H1 (cell line): ENCODE measurements around the gene MIOX. TPM values are rescaled to one million over a fixed set of nuclear protein-coding genes. Genes with fewer than 3 reads are reported as not detected.

Experiments used
- CTCF ChIA-PET: fragments of 300-600 bp; sonication (Branson Sonifier 250); formaldehyde crosslinking; loops from one replicate; lab custom pipeline; 2021; ENCODE audit not compliant: partially characterized antibody; lab: Charles Lee
- POLR2A ChIA-PET: fragments of 300-600 bp; sonication (Branson Sonifier 250); formaldehyde crosslinking; loops from one replicate; lab custom pipeline; 2021; ENCODE audit warnings: inconsistent platforms; ENCODE audit not compliant: partially characterized antibody; lab: Charles Lee
- DNase-seq, 2 experiments: peaks; one replicate each; pipeline versions ENCODE4 v3.0.0 to v3.0.0-alpha.2; 2010 to 2022; ENCODE audit warnings: low spot score in 2 of 2, low read depth in 1 of 2, mixed read lengths in 1 of 2
- FAIRE-seq: peaks from 2 replicates; lab custom pipeline; 2011; peaks lifted over from hg19 to GRCh38; lab: Jason Lieb, UNC
- H2AFZ ChIP-seq: 2 replicates; pipeline ENCODE4 v1.8.1; 2012; ENCODE audit warnings: low read length, inconsistent platforms
- H2AK5ac ChIP-seq: 2 replicates; pipeline ENCODE4 v1.6.1; 2013; ENCODE audit warnings: low read depth, low read length
- H2BK120ac ChIP-seq: replicated peaks from 2 replicates; pipeline ENCODE3; 2013; ENCODE audit warnings: low read depth, low read length, inconsistent platforms
- H2BK12ac ChIP-seq: 2 replicates; pipeline ENCODE4 v1.6.1; 2013; ENCODE audit warnings: low read depth, low read length
- H2BK15ac ChIP-seq: 2 replicates; pipeline ENCODE4 v1.6.1; 2013; ENCODE audit warnings: low read length
- H2BK20ac ChIP-seq: 2 replicates; pipeline ENCODE4 v1.6.1; 2013; ENCODE audit warnings: low read length
- H2BK5ac ChIP-seq: 2 replicates; pipeline ENCODE4 v1.6.1; 2013; ENCODE audit warnings: low read depth, low read length
- H3K14ac ChIP-seq: 2 replicates; pipeline ENCODE4 v1.6.1; 2013; ENCODE audit warnings: inconsistent platforms; ENCODE audit not compliant: insufficient read length
- H3K18ac ChIP-seq: 2 replicates; pipeline ENCODE4 v1.6.1; 2013; ENCODE audit warnings: low read length; ENCODE audit errors: extremely low read depth
- H3K23ac ChIP-seq: 2 replicates; pipeline ENCODE4 v1.6.1; 2013; ENCODE audit warnings: inconsistent platforms; ENCODE audit not compliant: insufficient read length
- H3K23me2 ChIP-seq: 2 replicates; pipeline ENCODE4 v1.6.1; 2013; ENCODE audit warnings: low read depth, low read length
- H3K27ac ChIP-seq: 2 replicates; pipeline ENCODE4 v1.6.1; 2011; ENCODE audit warnings: low read depth, low read length, inconsistent platforms
- H3K27me3 ChIP-seq, 4 experiments: replicated peaks in 1 of 4; 1 replicate in 1 of 4; 2 replicates in 3 of 4; pipeline versions ENCODE4 v1.6.1 to v1.8.1; 2011 to 2013; ENCODE audit warnings: low read length in 3 of 4, mild to moderate bottlenecking in 3 of 4, inconsistent platforms in 2 of 4, mixed read lengths in 2 of 4, moderate library complexity in 1 of 4; ENCODE audit not compliant: control insufficient read depth in 3 of 4, insufficient read depth in 3 of 4; ENCODE audit errors: extremely low read depth in 1 of 4
- H3K36me3 ChIP-seq, 4 experiments: 2 replicates each; pipeline versions ENCODE4 v1.6.1 to v1.8.1; 2011 to 2013; ENCODE audit warnings: mild to moderate bottlenecking in 4 of 4, low read length in 3 of 4, moderate library complexity in 2 of 4, control low read depth in 1 of 4, inconsistent platforms in 1 of 4; ENCODE audit not compliant: insufficient read depth in 4 of 4, control insufficient read depth in 2 of 4
- H3K4ac ChIP-seq: replicated peaks from 2 replicates; pipeline ENCODE3; 2013; ENCODE audit warnings: low read length, low read depth, mixed read lengths, inconsistent platforms; ENCODE audit not compliant: insufficient read length
- H3K4me1 ChIP-seq, 4 experiments: replicated peaks in 1 of 4; 1 replicate in 1 of 4; 2 replicates in 3 of 4; pipeline versions ENCODE4 v1.6.1 to v1.8.1; 2011 to 2013; ENCODE audit warnings: low read length in 3 of 4, inconsistent platforms in 2 of 4, mixed read lengths in 1 of 4; ENCODE audit not compliant: insufficient read depth in 4 of 4, control insufficient read depth in 3 of 4
- H3K4me2 ChIP-seq, 2 experiments: 2 replicates each; pipeline versions ENCODE4 v1.6.1 to v1.8.1; 2011 to 2013; ENCODE audit warnings: low read depth in 2 of 2, low read length in 2 of 2, control low read depth in 1 of 2, inconsistent platforms in 1 of 2, mild to moderate bottlenecking in 1 of 2; ENCODE audit not compliant: insufficient read depth in 1 of 2
- H3K4me3 ChIP-seq, 4 experiments: fragments of 200-600, 300-600 bp in 1 of 4; sonication (generic), shearing (Covaris generic), sonication (Bioruptor Twin) in 1 of 4; 2 replicates each; pipeline versions ENCODE4 v1.5.1 to v1.8.1; 2011 to 2016; ENCODE audit warnings: low read length in 4 of 4, low read depth in 3 of 4, control low read depth in 2 of 4, inconsistent platforms in 2 of 4, mild to moderate bottlenecking in 2 of 4, mixed read lengths in 1 of 4, moderate library complexity in 1 of 4; ENCODE audit not compliant: insufficient read depth in 2 of 4; ENCODE audit errors: extremely low read depth in 1 of 4
- H3K56ac ChIP-seq: replicated peaks from 2 replicates; pipeline ENCODE3; 2013; ENCODE audit warnings: low read depth, mild to moderate bottlenecking, mixed read lengths, low read length, inconsistent platforms; ENCODE audit not compliant: insufficient read length
- H3K79me1 ChIP-seq: 2 replicates; pipeline ENCODE4 v1.6.1; 2013; ENCODE audit warnings: low read depth, low read length, control low read depth
- H3K79me2 ChIP-seq, 2 experiments: 2 replicates each; pipeline versions ENCODE4 v1.6.1 to v1.8.1; 2012 to 2013; ENCODE audit warnings: low read length in 2 of 2, mild to moderate bottlenecking in 2 of 2, inconsistent platforms in 1 of 2; ENCODE audit not compliant: insufficient read depth in 2 of 2, control insufficient read depth in 1 of 2
- H3K9ac ChIP-seq, 4 experiments: replicated peaks in 1 of 4; 1 replicate in 1 of 4; 2 replicates in 3 of 4; pipeline versions ENCODE4 v1.6.1 to v1.8.1; 2011 to 2013; ENCODE audit warnings: low read depth in 3 of 4, low read length in 3 of 4, control low read depth in 2 of 4, mild to moderate bottlenecking in 2 of 4, moderate library complexity in 2 of 4, inconsistent platforms in 1 of 4; ENCODE audit errors: extremely low read depth in 1 of 4
- H3K9me3 ChIP-seq, 2 experiments: 2 replicates each; pipeline versions ENCODE4 v1.6.1 to v1.8.1; 2012 to 2013; ENCODE audit warnings: mild to moderate bottlenecking in 2 of 2, moderate library complexity in 2 of 2, control low read depth in 1 of 2, inconsistent platforms in 1 of 2, low read depth in 1 of 2, low read length in 1 of 2, mixed read lengths in 1 of 2; ENCODE audit not compliant: insufficient read depth in 2 of 2
- H4K20me1 ChIP-seq, 2 experiments: replicated peaks in 1 of 2; 2 replicates each; pipeline versions ENCODE3 to v1.8.1; 2011 to 2013; ENCODE audit warnings: inconsistent platforms in 2 of 2, low read length in 2 of 2, mild to moderate bottlenecking in 1 of 2; ENCODE audit not compliant: insufficient read depth in 2 of 2, control insufficient read depth in 1 of 2
- H4K5ac ChIP-seq: 2 replicates; pipeline ENCODE4 v1.6.1; 2013; ENCODE audit warnings: low read length, low read depth, mixed read lengths, inconsistent platforms; ENCODE audit not compliant: insufficient read length
- H4K8ac ChIP-seq: 2 replicates; pipeline ENCODE4 v1.8.0; 2013; ENCODE audit warnings: mild to moderate bottlenecking, moderate library complexity, low read length, inconsistent platforms; ENCODE audit not compliant: insufficient read depth; ENCODE audit errors: extremely low read depth
- H4K91ac ChIP-seq: replicated peaks from 2 replicates; pipeline ENCODE3; 2013; ENCODE audit warnings: low read length, mixed read lengths, inconsistent platforms; ENCODE audit not compliant: insufficient read length
- BCL11A ChIP-seq, 2 experiments: IDR thresholded peaks; one replicate each; pipeline ENCODE4 v1.6.1; 2011; ENCODE audit warnings: low read depth in 2 of 2, low read length in 2 of 2, mild to moderate bottlenecking in 2 of 2
- RAD21 ChIP-seq, 2 experiments: IDR thresholded peaks in 1 of 2; conservative IDR thresholded peaks in 1 of 2; 2 replicates each; pipeline ENCODE4 v1.6.1; 2011; ENCODE audit warnings: low read depth in 2 of 2, low read length in 2 of 2, improper control_type of control experiment in 1 of 2, inconsistent platforms in 1 of 2, mild to moderate bottlenecking in 1 of 2, moderate library complexity in 1 of 2
- WGBS, 2 experiments: shearing (Covaris generic) in 1 of 2; methylation state at CpG; one replicate each; pipeline versions ENCODE4 v1.1.6 to v1.1.7; 2013 to 2015; ENCODE audit warnings: low lambda C conversion rate in 2 of 2, mixed read lengths in 2 of 2, inconsistent platforms in 1 of 2, low coverage in 1 of 2, missing lambda C conversion rate in 1 of 2; ENCODE audit not compliant: insufficient replicate concordance in 2 of 2, insufficient coverage in 1 of 2, insufficient read length in 1 of 2; ENCODE audit errors: extremely low coverage in 1 of 2, missing lambda C conversion rate in 1 of 2; 5-methylcytosine and 5-hydroxymethylcytosine counted together
- polyA plus RNA-seq, 7 experiments: library from polyadenylated mRNA; depleted of rRNA in 3 of 7; stranded (reverse) in 5 of 7; unstranded in 2 of 7; fragments of >200 nt in 5 of 7; fragments of 200-250 nt in 2 of 7; gene quantifications; 1 replicate in 5 of 7; 2 replicates in 1 of 7; 4 replicates in 1 of 7; pipeline versions ENCODE4 v1.2.1 to v1.2.3, GENCODE V29; 2011 to 2013; ENCODE audit warnings: missing spikeins in 2 of 7, mixed read lengths in 2 of 7
- total RNA-seq: library from RNA; stranded (reverse); fragmentation: NEBNext Ultra II Directional; extraction: Animal tissue kit (Norgen Biotek cat#: 25700); gene quantifications from 2 replicates; pipeline ENCODE4 v1.2.1, GENCODE V29; 2021
- TF ChIP-seq, protein P1 (sequence below), 3 experiments: IDR thresholded peaks; 1 replicate in 2 of 3; 2 replicates in 1 of 3; pipeline versions ENCODE4 v1.5.1 to v1.6.1; 2011; ENCODE audit warnings: low read length in 3 of 3, mild to moderate bottlenecking in 3 of 3, inconsistent platforms in 2 of 3, low read depth in 1 of 3, moderate library complexity in 1 of 3; ENCODE audit not compliant: insufficient read depth in 1 of 3; ENCODE audit errors: control extremely low read depth in 1 of 3

MIOX gene
- total and polyA plus RNA-seq, 2 of the 8 experiments (the other 6 are each of a cell fraction or from before 2014, with no cell fraction given), result 0.30 to 0.32 TPM

DNA sequence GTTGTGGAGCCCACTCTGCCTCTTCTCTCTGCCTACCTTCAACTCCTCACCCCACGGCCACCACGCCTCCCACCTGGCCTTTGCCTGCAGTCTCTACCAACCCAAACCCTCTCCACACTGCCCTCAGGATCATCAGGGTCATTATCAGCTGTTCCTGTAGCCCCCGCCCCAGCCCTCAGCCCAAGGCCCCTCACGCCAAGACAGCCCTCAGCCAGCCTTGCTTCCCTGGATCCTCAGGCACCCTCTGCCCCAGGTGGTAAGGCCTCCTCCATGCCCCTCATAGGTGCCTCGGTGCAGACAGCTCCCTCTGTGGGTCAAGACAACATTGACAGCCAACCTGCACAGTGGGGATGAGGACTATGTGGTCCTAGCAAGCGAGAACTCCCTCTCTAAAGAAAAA lies 13.6 kb upstream of the MIOX start:
- no peak overlapping the region for H2BK20ac ChIP-seq
- FAIRE-seq (peak; percentile 52), DNase-seq (no peak)
- H3K56ac ChIP-seq, result no peak overlapping the region
- no peaks in the 10 kb centered on the region for H3K36me3 ChIP-seq
- CTCF ChIA-PET, result interaction anchor here (0.5 to 9.1 kb wide), 17 partner anchors 10 to 330 kb away, joined by 3 to 60 read pairs (median 4); partner anchors contain the start of gene SCO2
- H3K4me1 ChIP-seq, result peaks cover 0 to 29% (median 18%) of the 10 kb centered on the region in 4 experiments; a peak in 6 of 7 replicates
- POLR2A ChIA-PET, result interaction anchor here (0.7 to 2.0 kb wide), 6 partner anchors 8 to 51 kb away, joined by 3 to 20 read pairs (median 3); partner anchors contain the start of gene ADM2
- no peak overlapping the region for H2BK15ac ChIP-seq
- H4K20me1 ChIP-seq, result peaks cover 41 to 49% of the 10 kb centered on the region in 2 experiments
- H4K5ac ChIP-seq, result no peak overlapping the region
- no peaks in the 10 kb centered on the region for H3K9me3 ChIP-seq
- no peak overlapping the region for H3K4me3 ChIP-seq
- H3K9ac ChIP-seq, result no peak overlapping the region
- H3K79me1 ChIP-seq, result peaks cover 34% of the 10 kb centered on the region
- H3K4ac ChIP-seq, result no peak overlapping the region
- H3K4me2 ChIP-seq, result no peak overlapping the region; a peak in 2 of 4 replicates
- no peak overlapping the region for H2BK12ac ChIP-seq
- H3K27ac ChIP-seq, result no peak overlapping the region
- H3K18ac ChIP-seq, result no peak overlapping the region
- TF ChIP-seq BCL11A (IDR thresholded peaks at IDR 0.05; ENCODE audit: low read depth in 2 of 2, low read length in 2 of 2), result no peak
- TF ChIP-seq, protein P1, sequence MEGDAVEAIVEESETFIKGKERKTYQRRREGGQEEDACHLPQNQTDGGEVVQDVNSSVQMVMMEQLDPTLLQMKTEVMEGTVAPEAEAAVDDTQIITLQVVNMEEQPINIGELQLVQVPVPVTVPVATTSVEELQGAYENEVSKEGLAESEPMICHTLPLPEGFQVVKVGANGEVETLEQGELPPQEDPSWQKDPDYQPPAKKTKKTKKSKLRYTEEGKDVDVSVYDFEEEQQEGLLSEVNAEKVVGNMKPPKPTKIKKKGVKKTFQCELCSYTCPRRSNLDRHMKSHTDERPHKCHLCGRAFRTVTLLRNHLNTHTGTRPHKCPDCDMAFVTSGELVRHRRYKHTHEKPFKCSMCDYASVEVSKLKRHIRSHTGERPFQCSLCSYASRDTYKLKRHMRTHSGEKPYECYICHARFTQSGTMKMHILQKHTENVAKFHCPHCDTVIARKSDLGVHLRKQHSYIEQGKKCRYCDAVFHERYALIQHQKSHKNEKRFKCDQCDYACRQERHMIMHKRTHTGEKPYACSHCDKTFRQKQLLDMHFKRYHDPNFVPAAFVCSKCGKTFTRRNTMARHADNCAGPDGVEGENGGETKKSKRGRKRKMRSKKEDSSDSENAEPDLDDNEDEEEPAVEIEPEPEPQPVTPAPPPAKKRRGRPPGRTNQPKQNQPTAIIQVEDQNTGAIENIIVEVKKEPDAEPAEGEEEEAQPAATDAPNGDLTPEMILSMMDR (IDR thresholded peaks at IDR 0.05; ENCODE audit: control extremely low read depth in 1 of 3, insufficient read depth in 1 of 3, low read depth in 1 of 3, low read length in 3 of 3), result peak; percentile 36 to 66 (median 65)
- TF ChIP-seq RAD21 (IDR thresholded peaks at IDR 0.05 in 1 of 2, conservative IDR thresholded peaks at IDR 0.05 in 1 of 2; ENCODE audit: low read depth in 2 of 2, low read length in 2 of 2), result peak; percentile 7 to 41; a peak in 2 of 4 replicates
- H3K27me3 ChIP-seq, result no peaks in the 10 kb centered on the region; a peak in 1 of 7 replicates
- H3K14ac ChIP-seq, result no peak overlapping the region
- H3K23me2 ChIP-seq, result peaks cover 8% of the 10 kb centered on the region; the same call in 1 of the 2 replicates
- H3K23ac ChIP-seq, result no peak overlapping the region
- 87% methylated on average over 6 of the region's 6 CpGs; no CpG with 5 or more reads in 1 of the 2 experiments for WGBS, 2 experiments
- no peak overlapping the region for H2BK120ac ChIP-seq
- no peak overlapping the region for H2AFZ ChIP-seq
- H4K8ac ChIP-seq, result no peak overlapping the region; the same call in none of the 2 replicates
- peak overlapping the region; percentile 22; the same call in 1 of the 2 replicates for H2BK5ac ChIP-seq
- no peak overlapping the region for H2AK5ac ChIP-seq
- H3K79me2 ChIP-seq, result peaks cover 0 to 57% of the 10 kb centered on the region in 2 experiments; a peak in 3 of 4 replicates
- H4K91ac ChIP-seq, result no peak overlapping the region
